Measurements from ENCODE around the gene KDM4B. TPM values are rescaled to one million over a fixed set of nuclear protein-coding genes. Genes with fewer than 3 reads are reported as not detected.
A peak's percentile ranks its signal among the peaks of the same experiment; 100 is the strongest.

KDM4B gene
- total RNA-seq, 1 experiment from 2014 or later, result 35.9 TPM

DNA sequence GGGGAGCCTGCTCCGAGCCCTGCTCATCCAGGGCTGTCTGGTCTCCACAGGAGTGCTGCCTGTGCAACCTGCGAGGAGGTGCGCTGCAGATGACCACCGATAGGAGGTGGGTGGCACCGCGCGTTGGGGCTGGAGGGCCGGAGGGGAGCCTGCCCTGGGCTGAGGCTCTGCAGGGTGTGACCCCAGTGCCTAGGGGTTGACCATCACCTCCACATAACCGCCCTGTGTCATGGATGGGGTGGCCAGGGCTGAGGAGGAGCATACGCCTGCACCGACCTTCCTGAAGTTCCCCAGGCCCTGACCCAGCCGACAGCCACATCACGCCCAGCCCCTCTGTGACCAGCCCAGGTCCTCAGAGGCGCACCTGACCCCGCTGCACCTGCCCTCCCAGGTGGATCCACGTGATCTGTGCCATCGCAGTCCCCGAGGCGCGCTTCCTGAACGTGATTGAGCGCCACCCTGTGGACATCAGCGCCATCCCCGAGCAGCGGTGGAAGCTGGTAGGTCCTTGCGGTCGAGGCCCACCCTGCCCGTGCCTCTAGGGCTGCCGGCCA, 168.7 kb downstream of the KDM4B start:
- Histone ChIP-seq H3K4me1 (ENCODE audit: control insufficient read depth in 1 of 2, insufficient read depth in 2 of 2, low read length in 2 of 2) (peaks cover 0 to 9% of the 10 kb centered on the region in 2 experiments; a peak in 3 of 4 replicates), H3K4me2 (ENCODE audit: low read length) (no peak overlapping the region), H3K4me3 (replicated peaks in 1 of 2; ENCODE audit: low read depth in 1 of 2, low read length in 2 of 2) (no peak overlapping the region), H3K9me2 (ENCODE audit: insufficient read depth) (no peaks in the 10 kb centered on the region), H3K79me2 (ENCODE audit: insufficient read depth, low read length) (no peaks in the 10 kb centered on the region), H3K9me3 (ENCODE audit: control insufficient read depth in 1 of 2, insufficient read depth in 1 of 2, low read depth in 1 of 2, low read length in 2 of 2) (no peaks in the 10 kb centered on the region), H4K20me1 (ENCODE audit: insufficient read depth) (no peaks in the 10 kb centered on the region), H3K36me3 (ENCODE audit: control insufficient read depth in 1 of 2, insufficient read depth in 2 of 2, low read length in 2 of 2) (no peaks in the 10 kb centered on the region; a peak in 1 of 4 replicates), H3K27ac (ENCODE audit: low read depth, low read length) (no peak overlapping the region), H2AFZ (ENCODE audit: low read depth, low read length, poor library complexity, severe bottlenecking) (no peak overlapping the region), H3K27me3 (ENCODE audit: insufficient read depth, low read length) (no peaks in the 10 kb centered on the region), H3K9ac (ENCODE audit: low read length) (no peak overlapping the region)
- DNase-seq (ENCODE audit: low read depth, low spot score) (no peak), ATAC-seq (peak; percentile 64)
- BruUV-seq (replicated peaks), result no TSS peak
- ChIA-PET RAD21 (ENCODE audit: low non-redundant PET in 1 of 2, low total read pairs in 2 of 2, uncharacterized antibody in 2 of 2, unreplicated experiment in 2 of 2) (no interaction called here), CTCF (no interaction called here), POLR2A (no interaction called here)
- TF ChIP-seq, protein P1, sequence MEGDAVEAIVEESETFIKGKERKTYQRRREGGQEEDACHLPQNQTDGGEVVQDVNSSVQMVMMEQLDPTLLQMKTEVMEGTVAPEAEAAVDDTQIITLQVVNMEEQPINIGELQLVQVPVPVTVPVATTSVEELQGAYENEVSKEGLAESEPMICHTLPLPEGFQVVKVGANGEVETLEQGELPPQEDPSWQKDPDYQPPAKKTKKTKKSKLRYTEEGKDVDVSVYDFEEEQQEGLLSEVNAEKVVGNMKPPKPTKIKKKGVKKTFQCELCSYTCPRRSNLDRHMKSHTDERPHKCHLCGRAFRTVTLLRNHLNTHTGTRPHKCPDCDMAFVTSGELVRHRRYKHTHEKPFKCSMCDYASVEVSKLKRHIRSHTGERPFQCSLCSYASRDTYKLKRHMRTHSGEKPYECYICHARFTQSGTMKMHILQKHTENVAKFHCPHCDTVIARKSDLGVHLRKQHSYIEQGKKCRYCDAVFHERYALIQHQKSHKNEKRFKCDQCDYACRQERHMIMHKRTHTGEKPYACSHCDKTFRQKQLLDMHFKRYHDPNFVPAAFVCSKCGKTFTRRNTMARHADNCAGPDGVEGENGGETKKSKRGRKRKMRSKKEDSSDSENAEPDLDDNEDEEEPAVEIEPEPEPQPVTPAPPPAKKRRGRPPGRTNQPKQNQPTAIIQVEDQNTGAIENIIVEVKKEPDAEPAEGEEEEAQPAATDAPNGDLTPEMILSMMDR (IDR thresholded peaks at IDR 0.05 in 2 of 3, conservative IDR thresholded peaks at IDR 0.05 in 1 of 3; ENCODE audit: borderline replicate concordance in 1 of 3, insufficient read depth in 1 of 3, low read depth in 2 of 3, low read length in 2 of 3), result peak in 2 of 3 experiments; percentile 45 to 65; a peak in 4 of 6 replicates
- no peak for TF ChIP-seq EGR1 (IDR thresholded peaks at IDR 0.05; ENCODE audit: low read depth)
- TF ChIP-seq YY1 (IDR thresholded peaks at IDR 0.05; ENCODE audit: extremely low read depth, insufficient replicate concordance, low read depth, low read length), result no peak
- TF ChIP-seq, protein P2, sequence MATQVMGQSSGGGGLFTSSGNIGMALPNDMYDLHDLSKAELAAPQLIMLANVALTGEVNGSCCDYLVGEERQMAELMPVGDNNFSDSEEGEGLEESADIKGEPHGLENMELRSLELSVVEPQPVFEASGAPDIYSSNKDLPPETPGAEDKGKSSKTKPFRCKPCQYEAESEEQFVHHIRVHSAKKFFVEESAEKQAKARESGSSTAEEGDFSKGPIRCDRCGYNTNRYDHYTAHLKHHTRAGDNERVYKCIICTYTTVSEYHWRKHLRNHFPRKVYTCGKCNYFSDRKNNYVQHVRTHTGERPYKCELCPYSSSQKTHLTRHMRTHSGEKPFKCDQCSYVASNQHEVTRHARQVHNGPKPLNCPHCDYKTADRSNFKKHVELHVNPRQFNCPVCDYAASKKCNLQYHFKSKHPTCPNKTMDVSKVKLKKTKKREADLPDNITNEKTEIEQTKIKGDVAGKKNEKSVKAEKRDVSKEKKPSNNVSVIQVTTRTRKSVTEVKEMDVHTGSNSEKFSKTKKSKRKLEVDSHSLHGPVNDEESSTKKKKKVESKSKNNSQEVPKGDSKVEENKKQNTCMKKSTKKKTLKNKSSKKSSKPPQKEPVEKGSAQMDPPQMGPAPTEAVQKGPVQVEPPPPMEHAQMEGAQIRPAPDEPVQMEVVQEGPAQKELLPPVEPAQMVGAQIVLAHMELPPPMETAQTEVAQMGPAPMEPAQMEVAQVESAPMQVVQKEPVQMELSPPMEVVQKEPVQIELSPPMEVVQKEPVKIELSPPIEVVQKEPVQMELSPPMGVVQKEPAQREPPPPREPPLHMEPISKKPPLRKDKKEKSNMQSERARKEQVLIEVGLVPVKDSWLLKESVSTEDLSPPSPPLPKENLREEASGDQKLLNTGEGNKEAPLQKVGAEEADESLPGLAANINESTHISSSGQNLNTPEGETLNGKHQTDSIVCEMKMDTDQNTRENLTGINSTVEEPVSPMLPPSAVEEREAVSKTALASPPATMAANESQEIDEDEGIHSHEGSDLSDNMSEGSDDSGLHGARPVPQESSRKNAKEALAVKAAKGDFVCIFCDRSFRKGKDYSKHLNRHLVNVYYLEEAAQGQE (IDR thresholded peaks at IDR 0.05; ENCODE audit: low read depth), result no peak
- TF ChIP-seq ELF1 (IDR thresholded peaks at IDR 0.05; ENCODE audit: borderline replicate concordance, low read depth), result no peak
- intact Hi-C loops (cut with micrococcal nuclease), result no loop called here

Measured in HCT116 (cell line).